T-helper 2 cell treated with Interferon-gamma antibody and Interleukin-4, amounts not matched to agents 100 ng/mL and 5 ng/mL, for 36 hours (primary cell): ENCODE results near the gene GPR42. TPM values are rescaled to one million over a fixed set of nuclear protein-coding genes. Genes with fewer than 3 reads are reported as not detected.

Experiments used
- intact Hi-C: fragments of 100-400 bp; cut with micrococcal nuclease; formaldehyde crosslinking; loops from one replicate; pipeline ENCODE4 v1.15.1; 2023
- total RNA-seq: library from RNA; stranded (reverse); gene quantifications from 2 replicates; pipeline ENCODE4 v1.2.3, GENCODE V29; 2022

Gene GPR42
- total RNA-seq, 1 donor from 2014 or later: not detected

- intact Hi-C loops: no loop called here
Measured at GRCh38 chr19:35417713-35418534, 47.1 kb downstream of the GPR42 start.

GRCh38 chr19:35419046-35419445, 48.2 kb downstream of the GPR42 start:
- intact Hi-C loops: no loop called here

DNA sequence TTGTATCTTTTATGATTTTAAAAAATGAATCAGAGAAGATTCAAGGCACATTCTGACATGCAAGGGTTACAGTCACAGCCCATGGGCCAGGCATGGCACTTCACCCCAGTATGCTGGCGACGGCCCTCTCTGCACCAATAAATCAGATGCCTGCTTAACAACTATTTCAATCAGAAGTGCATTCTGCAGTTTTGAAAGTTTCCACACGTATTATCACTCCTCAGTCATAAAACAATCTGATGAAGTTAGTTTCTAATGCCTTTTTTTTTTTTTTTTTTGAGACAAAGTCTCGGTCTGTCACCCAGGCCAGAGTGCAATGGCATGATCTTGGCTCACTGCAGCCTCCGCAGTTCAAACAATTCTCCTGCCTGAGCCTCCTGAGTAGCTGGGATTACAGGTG, 48.9 kb downstream of the GPR42 start:
- intact Hi-C loops: no loop called here

GRCh38 chr19:35421362-35421761, 50.5 kb downstream of the GPR42 start:
- intact Hi-C loops: no loop called here

Other genes starting within 250 kb of the GPR42 start
- gene LGI4, start 236.0 kb upstream of the GPR42 start, total RNA-seq: 0.27 TPM in 2 replicates
- gene FXYD1, start 232.2 kb upstream of the GPR42 start, total RNA-seq: 0.23 and 0.70 TPM in 2 replicates
- 0.70 and 1.9 TPM in 2 replicates for gene FXYD7, start 227.8 kb upstream of the GPR42 start, total RNA-seq
- gene FXYD5, start 216.3 kb upstream of the GPR42 start, total RNA-seq: 354 and 374 TPM in 2 replicates
- not detected in 2 replicates for gene FAM187B, start 142.3 kb upstream of the GPR42 start, total RNA-seq
- gene LSR, start 122.1 kb upstream of the GPR42 start, total RNA-seq: 0.70 and 1.2 TPM in 2 replicates
- 132 and 139 TPM in 2 replicates for gene USF2, start 102.1 kb upstream of the GPR42 start, total RNA-seq
- 0.36 and 0.39 TPM in 2 replicates for gene HAMP, start 88.5 kb upstream of the GPR42 start, total RNA-seq
- gene MAG, start 78.9 kb upstream of the GPR42 start, total RNA-seq: 0.09 and 0.36 TPM in 2 replicates
- 0.20 and 0.70 TPM in 2 replicates for gene CD22, start 41.9 kb upstream of the GPR42 start, total RNA-seq
- not detected in 2 replicates for gene FFAR1, start 23.2 kb upstream of the GPR42 start, total RNA-seq
- gene FFAR3, start 12.6 kb upstream of the GPR42 start, total RNA-seq: 0.16 TPM in 1 of 2 replicates, not detected in the other
- not detected in 2 replicates for gene FFAR2, start 77.2 kb downstream of the GPR42 start, total RNA-seq
- not detected in 2 replicates for gene KRTDAP, start 119.4 kb downstream of the GPR42 start, total RNA-seq
- gene DMKN, start 142.6 kb downstream of the GPR42 start, total RNA-seq: not detected in 2 replicates
- gene SBSN, start 157.2 kb downstream of the GPR42 start, total RNA-seq: not detected in 2 replicates
- gene GAPDHS, start 162.4 kb downstream of the GPR42 start, total RNA-seq: not detected in 2 replicates
- 54.8 and 58.6 TPM in 2 replicates for gene TMEM147, start 174.6 kb downstream of the GPR42 start, total RNA-seq
- gene ATP4A, start 192.6 kb downstream of the GPR42 start, total RNA-seq: not detected in 2 replicates
- gene PMIS2, start 215.1 kb downstream of the GPR42 start, total RNA-seq: not detected in 2 replicates
- gene HAUS5, start 241.7 kb downstream of the GPR42 start, total RNA-seq: 41.6 and 47.4 TPM in 2 replicates